ENCODE data around the gene TMEM176B. TPM values are rescaled to one million over a fixed set of nuclear protein-coding genes. Genes with fewer than 3 reads are reported as not detected.

Gene TMEM176B
- total and polyA plus RNA-seq, 8 donors: 6.1 to 57.2 (median 15.5) TPM

GRCh38 chr7:150755473-150756099 lies 44.6 kb downstream of the TMEM176B start:
- DNase-seq (no peak), ATAC-seq (peak; percentile 49)
- intact Hi-C loops (cut with DNase I): loop anchor here in 1 of 2 donors (5.0 kb wide), 1 partner anchor 308 kb away; no protein-coding TSS in a partner anchor
- peak overlapping the region in 1 of 2 donors; percentile 53 for H3K27ac ChIP-seq
- no peak overlapping the region for H3K4me3 ChIP-seq
- TF ChIP-seq, protein P1, sequence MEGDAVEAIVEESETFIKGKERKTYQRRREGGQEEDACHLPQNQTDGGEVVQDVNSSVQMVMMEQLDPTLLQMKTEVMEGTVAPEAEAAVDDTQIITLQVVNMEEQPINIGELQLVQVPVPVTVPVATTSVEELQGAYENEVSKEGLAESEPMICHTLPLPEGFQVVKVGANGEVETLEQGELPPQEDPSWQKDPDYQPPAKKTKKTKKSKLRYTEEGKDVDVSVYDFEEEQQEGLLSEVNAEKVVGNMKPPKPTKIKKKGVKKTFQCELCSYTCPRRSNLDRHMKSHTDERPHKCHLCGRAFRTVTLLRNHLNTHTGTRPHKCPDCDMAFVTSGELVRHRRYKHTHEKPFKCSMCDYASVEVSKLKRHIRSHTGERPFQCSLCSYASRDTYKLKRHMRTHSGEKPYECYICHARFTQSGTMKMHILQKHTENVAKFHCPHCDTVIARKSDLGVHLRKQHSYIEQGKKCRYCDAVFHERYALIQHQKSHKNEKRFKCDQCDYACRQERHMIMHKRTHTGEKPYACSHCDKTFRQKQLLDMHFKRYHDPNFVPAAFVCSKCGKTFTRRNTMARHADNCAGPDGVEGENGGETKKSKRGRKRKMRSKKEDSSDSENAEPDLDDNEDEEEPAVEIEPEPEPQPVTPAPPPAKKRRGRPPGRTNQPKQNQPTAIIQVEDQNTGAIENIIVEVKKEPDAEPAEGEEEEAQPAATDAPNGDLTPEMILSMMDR (IDR thresholded peaks at IDR 0.05): no peak
- H3K9me3 ChIP-seq: no peaks in the 10 kb centered on the region
- no peaks in the 10 kb centered on the region for H3K27me3 ChIP-seq
- no peaks in the 10 kb centered on the region for H3K36me3 ChIP-seq
- peaks cover 0 to 36% of the 10 kb centered on the region in 2 donors for H3K4me1 ChIP-seq

GRCh38 chr7:150754951-150755350 lies 45.2 kb downstream of the TMEM176B start:
- peak overlapping the region in 1 of 2 donors; percentile 53 for H3K27ac ChIP-seq
- DNase-seq (no peak), ATAC-seq (no peak)
- H3K4me3 ChIP-seq: no peak overlapping the region
- H3K9me3 ChIP-seq: no peaks in the 10 kb centered on the region
- no peaks in the 10 kb centered on the region for H3K27me3 ChIP-seq
- no peaks in the 10 kb centered on the region for H3K36me3 ChIP-seq
- TF ChIP-seq, protein P1 (IDR thresholded peaks at IDR 0.05): no peak
- intact Hi-C loops (cut with DNase I): loop anchor here in 1 of 2 donors (5.0 kb wide), 1 partner anchor 308 kb away; no protein-coding TSS in a partner anchor
- H3K4me1 ChIP-seq: peaks cover 0 to 36% of the 10 kb centered on the region in 2 donors

GRCh38 chr7:150753826-150754603 lies 46.1 kb downstream of the TMEM176B start:
- Histone ChIP-seq H3K27me3 (no peaks in the 10 kb centered on the region), H3K27ac (no peak overlapping the region), H3K9me3 (no peaks in the 10 kb centered on the region), H3K4me1 (peaks cover 0 to 36% of the 10 kb centered on the region in 2 donors), H3K36me3 (no peaks in the 10 kb centered on the region), H3K4me3 (no peak overlapping the region)
- TF ChIP-seq, protein P1 (IDR thresholded peaks at IDR 0.05): no peak
- intact Hi-C loops (cut with DNase I): no loop called here
- ATAC-seq: peak; percentile 48
- no peak for DNase-seq

GRCh38 chr7:150753239-150753638 lies 46.9 kb downstream of the TMEM176B start:
- TF ChIP-seq, protein P1 (IDR thresholded peaks at IDR 0.05): no peak
- Histone ChIP-seq H3K4me1 (peaks cover 0 to 36% of the 10 kb centered on the region in 2 donors), H3K4me3 (no peak overlapping the region), H3K27ac (no peak overlapping the region), H3K9me3 (no peaks in the 10 kb centered on the region), H3K27me3 (no peaks in the 10 kb centered on the region), H3K36me3 (no peaks in the 10 kb centered on the region)
- intact Hi-C loops (cut with DNase I): no loop called here
- no peak for DNase-seq
- peak; percentile 20 for ATAC-seq

DNA sequence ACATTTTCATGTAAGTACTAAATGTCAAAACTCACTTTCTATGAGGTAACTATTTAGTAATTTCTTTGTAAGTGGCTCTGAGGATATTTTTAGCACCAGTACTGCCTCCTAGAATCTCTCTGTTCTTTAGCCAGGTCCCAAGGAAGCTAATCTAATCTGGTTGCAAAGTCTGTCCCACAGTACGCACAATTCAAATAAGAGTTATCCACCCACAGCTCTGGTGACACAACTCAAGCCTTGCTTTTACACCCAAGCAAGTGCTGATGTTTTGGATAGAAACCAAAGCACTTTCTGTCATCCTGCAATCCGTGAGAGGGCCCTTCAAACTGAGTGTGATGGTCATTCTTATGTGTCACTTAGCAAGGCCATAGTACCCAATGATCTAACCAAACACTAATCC lies 48.5 kb downstream of the TMEM176B start:
- Histone ChIP-seq H3K36me3 (no peaks in the 10 kb centered on the region), H3K4me3 (no peak overlapping the region), H3K27ac (no peak overlapping the region), H3K27me3 (no peaks in the 10 kb centered on the region), H3K9me3 (no peaks in the 10 kb centered on the region), H3K4me1 (peaks cover 0 to 35% of the 10 kb centered on the region in 2 donors)
- intact Hi-C loops (cut with DNase I): no loop called here
- no peak for ATAC-seq
- TF ChIP-seq, protein P1 (IDR thresholded peaks at IDR 0.05): no peak
- no peak for DNase-seq

All from left lung (tissue), 10 donors.